HEK293 (cell line): ENCODE data around the gene CAMKK1.

Experiments used
- CTCF ChIP-seq: fragments of 450-650 bp; formaldehyde crosslinking; IDR thresholded peaks from 2 replicates; pipeline ENCODE4 v1.5.1; 2016; ENCODE audit warnings: missing biosample characterization, missing genetic modification characterization
- INSM2 ChIP-seq: fragments of 450-650 bp; formaldehyde crosslinking; IDR thresholded peaks from 2 replicates; pipeline ENCODE4 v1.5.1; 2016; ENCODE audit warnings: missing biosample characterization, missing genetic modification characterization
- PRDM6 ChIP-seq: fragments of 450-650 bp; formaldehyde crosslinking; IDR thresholded peaks from 2 replicates; pipeline ENCODE4 v1.5.1; 2017; ENCODE audit warnings: missing biosample characterization, missing genetic modification characterization
- SALL2 ChIP-seq: fragments of 450-650 bp; formaldehyde crosslinking; IDR thresholded peaks from 2 replicates; pipeline ENCODE4 v1.5.0; 2017; ENCODE audit warnings: missing biosample characterization, mild to moderate bottlenecking, missing genetic modification characterization, borderline replicate concordance
- ZBTB21 ChIP-seq: fragments of 450-650 bp; formaldehyde crosslinking; IDR thresholded peaks from 2 replicates; pipeline ENCODE4 v1.5.1; 2017; ENCODE audit warnings: missing biosample characterization, missing genetic modification characterization
- ZBTB6 ChIP-seq: fragments of 450-650 bp; formaldehyde crosslinking; IDR thresholded peaks from 2 replicates; pipeline ENCODE4 v1.5.1; 2017; ENCODE audit warnings: missing biosample characterization, missing genetic modification characterization
- ZBTB8A ChIP-seq: fragments of 450-650 bp; formaldehyde crosslinking; IDR thresholded peaks from 2 replicates; pipeline ENCODE4 v1.5.1; 2016; ENCODE audit warnings: missing biosample characterization, missing genetic modification characterization
- ZFP3 ChIP-seq: fragments of 450-650 bp; formaldehyde crosslinking; IDR thresholded peaks from 2 replicates; pipeline ENCODE4 v1.5.1; 2016; ENCODE audit warnings: low read depth, missing biosample characterization, missing genetic modification characterization
- ZNF146 ChIP-seq: fragments of 450-650 bp; formaldehyde crosslinking; IDR thresholded peaks from 2 replicates; pipeline ENCODE4 v1.5.1; 2016; ENCODE audit warnings: missing biosample characterization, missing genetic modification characterization
- ZNF155 ChIP-seq: fragments of 450-650 bp; formaldehyde crosslinking; IDR thresholded peaks from 2 replicates; pipeline ENCODE4 v1.5.1; 2016; ENCODE audit warnings: missing biosample characterization, missing genetic modification characterization
- ZNF18 ChIP-seq: fragments of 450-650 bp; formaldehyde crosslinking; IDR thresholded peaks from 2 replicates; pipeline ENCODE4 v1.5.1; 2016; ENCODE audit warnings: missing biosample characterization, missing genetic modification characterization
- ZNF26 ChIP-seq: fragments of 450-650 bp; formaldehyde crosslinking; IDR thresholded peaks from 2 replicates; pipeline ENCODE4 v1.5.1; 2016; ENCODE audit warnings: missing biosample characterization, missing genetic modification characterization
- ZNF266 ChIP-seq: fragments of 450-650 bp; formaldehyde crosslinking; IDR thresholded peaks from 2 replicates; pipeline ENCODE4 v1.5.1; 2016; ENCODE audit warnings: missing biosample characterization, missing genetic modification characterization, low read depth
- ZNF280C ChIP-seq: fragments of 450-650 bp; formaldehyde crosslinking; IDR thresholded peaks from 2 replicates; pipeline ENCODE4 v1.5.1; 2016; ENCODE audit warnings: missing biosample characterization, missing genetic modification characterization
- ZNF311 ChIP-seq: fragments of 450-650 bp; formaldehyde crosslinking; IDR thresholded peaks from 2 replicates; pipeline ENCODE4 v1.5.1; 2017; ENCODE audit warnings: missing biosample characterization, missing genetic modification characterization, borderline replicate concordance
- ZNF391 ChIP-seq: fragments of 450-650 bp; formaldehyde crosslinking; IDR thresholded peaks from 2 replicates; pipeline ENCODE4 v1.5.1; 2016; ENCODE audit warnings: low read depth, missing biosample characterization, missing genetic modification characterization, borderline replicate concordance
- ZNF398 ChIP-seq: fragments of 450-650 bp; formaldehyde crosslinking; IDR thresholded peaks from 2 replicates; pipeline ENCODE4 v1.5.1; 2017; ENCODE audit warnings: missing biosample characterization, missing genetic modification characterization
- ZNF449 ChIP-seq: fragments of 450-650 bp; formaldehyde crosslinking; IDR thresholded peaks from 2 replicates; pipeline ENCODE4 v1.5.1; 2017; ENCODE audit warnings: missing biosample characterization, mild to moderate bottlenecking, missing genetic modification characterization, moderate library complexity
- ZNF514 ChIP-seq: fragments of 450-650 bp; formaldehyde crosslinking; IDR thresholded peaks from 2 replicates; pipeline ENCODE4 v1.5.1; 2016; ENCODE audit warnings: missing biosample characterization, missing genetic modification characterization
- ZNF544 ChIP-seq: fragments of 450-650 bp; formaldehyde crosslinking; IDR thresholded peaks from 2 replicates; pipeline ENCODE4 v1.5.0; 2017; ENCODE audit warnings: missing biosample characterization, missing genetic modification characterization
- ZNF76 ChIP-seq: fragments of 450-650 bp; formaldehyde crosslinking; IDR thresholded peaks from 2 replicates; pipeline ENCODE4; 2016; ENCODE audit warnings: low read depth, missing biosample characterization, missing genetic modification characterization, borderline replicate concordance
- ZNF843 ChIP-seq: fragments of 450-650 bp; formaldehyde crosslinking; IDR thresholded peaks from 2 replicates; pipeline ENCODE4 v1.5.1; 2016; ENCODE audit warnings: missing biosample characterization, missing genetic modification characterization

Gene CAMKK1

GRCh38 chr17:3845621-3846436 lies 47.0 kb downstream of the CAMKK1 start, which contains the start of gene NCBP3 (continued):
- TF ChIP-seq INSM2 (peak; percentile 74), ZNF26 (tag by site-specific recombination) (no peak), ZNF76 (tag by site-specific recombination) (peak; percentile 67), ZBTB21 (tag by site-specific recombination) (0 out of 2 replicates have a peak, but pooled peaks have one; percentile 36), ZNF18 (tag by site-specific recombination) (no peak), PRDM6 (tag by site-specific recombination) (no peak), SALL2 (tag by site-specific recombination) (peak; percentile 81; the same call in 1 of the 2 replicates), ZNF155 (no peak), ZNF311 (tag by site-specific recombination) (no peak), ZFP3 (tag by site-specific recombination) (no peak), ZNF391 (peak; percentile 63), ZBTB8A (tag by site-specific recombination) (peak; percentile 50), ZNF280C (tag by site-specific recombination) (no peak), ZBTB6 (tag by site-specific recombination) (0 out of 2 replicates have a peak, but pooled peaks have one; percentile 38), ZNF146 (tag by site-specific recombination) (peak; percentile 12; the same call in 1 of the 2 replicates), ZNF266 (tag by site-specific recombination) (no peak), ZNF843 (0 out of 2 replicates have a peak, but pooled peaks have one; percentile 54), ZNF449 (tag by site-specific recombination) (no peak; the same call in 1 of the 2 replicates), ZNF398 (tag by site-specific recombination) (peak; percentile 100), ZNF514 (tag by site-specific recombination) (no peak), ZNF544 (no peak), CTCF (tag by site-specific recombination) (peak; percentile 97)
